ENCODE measurements around the gene TBX4.

The TBX4 gene

DNA sequence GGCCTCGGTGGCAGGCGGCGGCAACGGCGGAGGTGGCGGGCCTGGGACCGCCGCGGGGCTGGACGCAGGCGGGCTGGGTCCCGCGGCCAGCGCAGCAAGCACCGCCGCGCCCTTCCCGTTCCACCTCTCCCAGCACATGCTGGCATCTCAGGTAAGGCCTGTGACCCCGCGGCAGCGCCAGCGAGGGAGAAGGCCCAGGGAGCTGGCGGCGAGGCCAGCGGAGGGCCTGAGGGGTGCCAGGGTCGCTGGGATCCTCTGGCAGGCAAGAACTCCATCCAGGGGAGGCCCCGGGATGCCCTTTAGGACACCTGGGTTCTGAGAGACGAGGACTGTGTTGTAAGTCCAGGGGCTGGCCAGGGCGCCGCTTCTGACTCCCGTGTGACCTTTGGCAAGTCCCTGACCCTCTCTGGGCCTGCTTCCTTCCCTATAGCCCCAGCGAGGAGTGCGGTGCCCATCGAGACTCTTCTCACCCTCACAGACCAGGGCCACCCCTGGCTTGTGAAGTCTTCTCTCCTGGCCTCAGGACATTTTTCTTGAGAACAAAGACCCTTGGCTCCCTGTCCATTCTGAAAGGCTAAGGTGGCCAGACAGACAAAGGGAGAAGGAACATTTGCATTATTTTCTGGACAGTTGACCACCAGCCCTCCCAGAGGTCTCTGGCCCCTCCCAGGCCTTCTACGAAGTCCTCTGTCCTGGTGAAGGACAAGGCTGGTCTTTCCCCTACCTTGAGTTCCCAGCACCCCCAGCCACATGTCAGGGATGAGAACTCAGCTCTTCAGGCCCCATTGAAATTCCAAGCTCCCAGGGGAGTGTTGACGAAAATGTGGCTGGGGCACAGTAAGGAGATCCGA lies 46.3 kb upstream of the TBX4 start:
- no peak for DNase-seq (ENCODE audit: low read depth)
- TF ChIP-seq, protein P1, sequence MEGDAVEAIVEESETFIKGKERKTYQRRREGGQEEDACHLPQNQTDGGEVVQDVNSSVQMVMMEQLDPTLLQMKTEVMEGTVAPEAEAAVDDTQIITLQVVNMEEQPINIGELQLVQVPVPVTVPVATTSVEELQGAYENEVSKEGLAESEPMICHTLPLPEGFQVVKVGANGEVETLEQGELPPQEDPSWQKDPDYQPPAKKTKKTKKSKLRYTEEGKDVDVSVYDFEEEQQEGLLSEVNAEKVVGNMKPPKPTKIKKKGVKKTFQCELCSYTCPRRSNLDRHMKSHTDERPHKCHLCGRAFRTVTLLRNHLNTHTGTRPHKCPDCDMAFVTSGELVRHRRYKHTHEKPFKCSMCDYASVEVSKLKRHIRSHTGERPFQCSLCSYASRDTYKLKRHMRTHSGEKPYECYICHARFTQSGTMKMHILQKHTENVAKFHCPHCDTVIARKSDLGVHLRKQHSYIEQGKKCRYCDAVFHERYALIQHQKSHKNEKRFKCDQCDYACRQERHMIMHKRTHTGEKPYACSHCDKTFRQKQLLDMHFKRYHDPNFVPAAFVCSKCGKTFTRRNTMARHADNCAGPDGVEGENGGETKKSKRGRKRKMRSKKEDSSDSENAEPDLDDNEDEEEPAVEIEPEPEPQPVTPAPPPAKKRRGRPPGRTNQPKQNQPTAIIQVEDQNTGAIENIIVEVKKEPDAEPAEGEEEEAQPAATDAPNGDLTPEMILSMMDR (IDR thresholded peaks at IDR 0.05; ENCODE audit: insufficient read depth, low read depth, low read length, missing control alignments): no peak
- no peak overlapping the region for H3K4me3 ChIP-seq (ENCODE audit: low read depth, low read length)

DNA sequence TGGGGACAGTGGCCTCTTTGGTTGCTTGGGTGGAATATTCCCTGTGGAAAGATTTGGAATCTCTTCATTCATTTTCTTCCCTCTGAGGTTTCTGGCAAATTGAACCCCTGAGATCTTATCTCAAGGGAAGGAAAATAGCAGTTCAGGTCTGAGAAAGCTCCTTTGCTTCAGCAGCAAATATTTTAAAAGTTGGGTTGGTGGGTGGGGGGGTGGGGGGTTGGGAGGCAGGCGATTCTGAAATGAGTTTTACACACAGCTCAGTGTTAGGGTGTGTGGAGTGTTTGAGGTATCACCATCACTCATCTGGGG lies 45.7 kb upstream of the TBX4 start:
- no peak for DNase-seq (ENCODE audit: low read depth)
- H3K4me3 ChIP-seq (ENCODE audit: low read depth, low read length): no peak overlapping the region
- TF ChIP-seq, protein P1 (IDR thresholded peaks at IDR 0.05; ENCODE audit: insufficient read depth, low read depth, low read length, missing control alignments): no peak

GRCh38 chr17:61406971-61407911 lies 45.0 kb upstream of the TBX4 start:
- no peak for DNase-seq (ENCODE audit: low read depth)
- TF ChIP-seq, protein P1 (IDR thresholded peaks at IDR 0.05; ENCODE audit: insufficient read depth, low read depth, low read length, missing control alignments): no peak
- no peak overlapping the region for H3K4me3 ChIP-seq (ENCODE audit: low read depth, low read length)

- DNase-seq (ENCODE audit: low read depth): no peak
- TF ChIP-seq, protein P1 (IDR thresholded peaks at IDR 0.05; ENCODE audit: insufficient read depth, low read depth, low read length, missing control alignments): no peak
- H3K4me3 ChIP-seq (ENCODE audit: low read depth, low read length): no peak overlapping the region
Observed at GRCh38 chr17:61408151-61409041, 43.8 kb upstream of the TBX4 start.

DNA sequence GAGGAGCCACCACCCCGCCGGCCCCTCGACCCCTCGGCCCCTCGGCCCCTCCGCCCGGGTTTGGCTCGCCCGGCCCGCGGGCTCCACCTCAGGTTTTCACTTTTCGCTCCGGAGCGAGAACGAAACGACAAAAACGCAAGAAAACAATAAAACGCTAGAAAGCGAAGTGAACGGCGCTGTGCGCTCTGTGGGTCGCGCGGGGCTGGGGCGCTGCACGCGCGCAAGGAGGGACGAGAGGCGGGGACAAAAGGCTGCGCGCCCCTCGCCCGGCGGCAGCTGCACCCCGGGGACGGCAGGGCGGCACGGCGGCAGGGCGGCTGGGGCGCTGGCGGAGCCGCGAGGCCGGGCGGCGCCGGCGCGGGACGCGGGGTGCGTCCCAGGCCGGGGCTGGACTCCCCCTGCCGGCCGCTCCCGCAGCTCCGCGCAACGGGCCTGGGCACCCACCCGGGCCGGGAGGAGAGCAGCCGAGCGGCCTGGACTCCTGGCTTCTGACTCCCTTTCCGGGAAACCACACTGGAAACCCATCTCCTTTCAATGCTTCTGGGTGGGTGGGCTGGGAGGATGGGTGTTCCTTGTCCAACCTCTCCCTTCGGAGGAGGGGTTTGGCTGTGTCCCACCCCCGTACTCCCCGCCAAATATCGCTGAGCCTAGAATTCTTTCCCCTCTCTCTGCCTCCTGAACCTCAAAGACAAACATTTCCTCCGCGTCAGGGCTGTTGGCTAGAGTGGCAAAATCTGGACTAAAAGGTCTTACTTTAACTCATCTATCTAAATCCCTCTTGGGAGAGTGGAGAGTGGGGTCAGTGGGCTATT lies 42.7 kb upstream of the TBX4 start:
- DNase-seq (ENCODE audit: low read depth): peak; percentile 58
- peak overlapping the region; percentile 38 for H3K4me3 ChIP-seq (ENCODE audit: low read depth, low read length)
- TF ChIP-seq, protein P1 (IDR thresholded peaks at IDR 0.05; ENCODE audit: insufficient read depth, low read depth, low read length, missing control alignments): peak; percentile 55

Data from GM12865 (cell line).